PC-3 (cell line): ENCODE results near the gene DPF3.

Source experiments
- CTCF ChIP-seq: fragments of 300-600 bp; sonication (generic); conservative IDR thresholded peaks from 2 replicates; pipeline ENCODE4 v1.5.1; 2017; ENCODE audit warnings: antibody characterized with exemption, low read depth, mild to moderate bottlenecking, low read length
- EZH2 ChIP-seq: fragments of 300-600 bp; sonication (generic); IDR thresholded peaks from one replicate; pipeline ENCODE4 v1.6.1; 2017; ENCODE audit warnings: antibody characterized with exemption, mild to moderate bottlenecking, low read length; ENCODE audit not compliant: unreplicated experiment
- EZH2phosphoT487 ChIP-seq: fragments of 300-600 bp; sonication (generic); IDR thresholded peaks from 2 replicates; pipeline ENCODE4 v1.6.1; 2018; ENCODE audit warnings: mild to moderate bottlenecking, antibody characterized with exemption, low read length, borderline replicate concordance

DNA sequence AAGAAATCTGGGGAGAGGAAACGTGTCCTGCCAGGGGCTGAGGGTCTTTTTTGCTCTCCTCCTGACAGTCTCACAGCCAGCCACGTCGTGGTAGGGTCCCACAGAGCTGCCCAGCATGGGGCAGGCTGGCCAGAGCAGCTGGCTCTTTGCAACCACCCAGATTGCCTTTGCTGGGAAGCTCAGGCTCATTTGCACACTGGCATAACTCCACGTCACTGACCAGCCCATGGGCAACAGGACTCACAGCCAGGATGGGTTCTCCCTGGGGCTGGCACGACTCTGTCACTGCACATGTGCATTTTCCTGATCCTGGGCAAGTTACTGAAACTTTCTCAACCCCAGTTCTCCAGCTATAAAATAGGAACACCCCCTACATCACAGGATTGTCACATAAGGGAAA lies 242.2 kb downstream of the DPF3 start:
- TF ChIP-seq CTCF, result no peak
- TF ChIP-seq EZH2phosphoT487, result no peak
- no peak for TF ChIP-seq EZH2
